ENCODE measurements around the gene SMU1.

Gene SMU1

DNA sequence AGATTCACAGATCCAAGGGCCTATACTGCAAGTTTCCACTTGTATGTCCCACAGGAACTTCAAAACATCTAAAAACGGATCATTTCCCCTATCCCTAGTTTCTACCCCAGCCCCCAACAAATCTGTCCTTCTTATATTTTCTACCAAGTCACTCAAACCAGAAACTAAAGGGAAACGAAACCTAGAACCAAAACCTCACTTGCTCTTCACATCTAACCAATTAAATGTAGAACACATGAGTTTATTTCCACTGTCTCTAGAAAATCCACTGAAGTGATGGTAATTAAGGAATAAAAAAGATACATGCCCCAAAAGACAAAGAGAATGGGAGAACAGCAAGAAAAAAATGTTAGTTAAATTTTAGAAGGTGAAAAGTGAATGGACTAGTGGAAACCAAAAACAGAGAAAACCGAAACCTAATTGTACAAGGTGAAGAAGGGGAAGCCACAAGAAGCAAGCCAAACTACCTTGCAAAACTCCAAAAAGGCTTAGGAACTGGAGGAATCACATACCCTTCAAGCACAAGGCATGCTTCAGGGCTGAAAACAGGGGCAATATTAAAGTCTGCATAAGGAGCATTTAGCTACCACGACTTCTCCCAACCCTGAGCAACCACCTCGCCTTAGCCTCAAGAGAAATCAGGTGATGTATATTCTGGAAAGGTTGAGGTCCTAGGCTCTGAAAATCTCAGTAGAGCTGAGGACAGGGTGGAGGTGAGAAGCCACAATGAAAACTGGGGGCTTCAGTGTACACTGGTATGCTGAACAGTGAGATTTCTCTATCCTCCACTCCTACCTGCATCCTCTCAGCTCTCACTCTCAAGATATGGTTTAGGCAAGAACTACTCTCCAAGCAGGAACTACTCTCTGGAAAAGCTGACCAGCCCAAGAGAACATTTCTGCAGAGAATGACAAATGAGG lies 11.1 kb downstream of the SMU1 start:
- no peak for ATAC-seq

DNA sequence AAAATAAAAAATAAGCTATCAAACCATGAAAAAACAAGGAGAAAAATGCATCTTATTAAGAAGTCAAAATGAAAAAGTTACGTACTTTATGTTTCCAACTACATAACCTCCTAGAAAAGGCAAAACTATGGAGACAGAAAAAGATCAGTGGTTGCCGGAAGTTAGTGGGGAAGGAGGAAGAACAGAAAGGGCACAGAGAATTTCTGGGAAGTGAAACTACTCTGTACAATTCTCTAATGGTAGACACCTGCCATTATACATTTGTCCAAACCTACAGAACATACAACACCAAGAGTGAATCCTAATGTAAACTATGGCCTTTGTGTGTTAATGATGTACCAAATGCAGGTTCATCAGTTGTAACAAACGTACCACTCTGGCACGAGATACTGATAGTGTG lies 25.3 kb downstream of the SMU1 start:
- no peak for ATAC-seq
- TF ChIP-seq BACH2 (CRISPR knock-in tag; IDR thresholded peaks at IDR 0.05; ENCODE audit: borderline replicate concordance) = no peak
- TF ChIP-seq CSDC2 (CRISPR knock-in tag; IDR thresholded peaks at IDR 0.05) = no peak
- TF ChIP-seq GLIS3 (CRISPR knock-in tag; IDR thresholded peaks at IDR 0.05) = no peak
- TF ChIP-seq ZNF70 (CRISPR knock-in tag; IDR thresholded peaks at IDR 0.05) = no peak
- TF ChIP-seq ISL1 (CRISPR knock-in tag; IDR thresholded peaks at IDR 0.05) = no peak
- TF ChIP-seq ZNF565 (CRISPR knock-in tag; conservative IDR thresholded peaks at IDR 0.05; ENCODE audit: low read depth) = no peak
- no peak for TF ChIP-seq ZC3H10 (CRISPR knock-in tag; IDR thresholded peaks at IDR 0.05)
- no peak for TF ChIP-seq ARNTL (CRISPR knock-in tag; IDR thresholded peaks at IDR 0.05; ENCODE audit: borderline replicate concordance, low read depth)
- TF ChIP-seq, protein P1, sequence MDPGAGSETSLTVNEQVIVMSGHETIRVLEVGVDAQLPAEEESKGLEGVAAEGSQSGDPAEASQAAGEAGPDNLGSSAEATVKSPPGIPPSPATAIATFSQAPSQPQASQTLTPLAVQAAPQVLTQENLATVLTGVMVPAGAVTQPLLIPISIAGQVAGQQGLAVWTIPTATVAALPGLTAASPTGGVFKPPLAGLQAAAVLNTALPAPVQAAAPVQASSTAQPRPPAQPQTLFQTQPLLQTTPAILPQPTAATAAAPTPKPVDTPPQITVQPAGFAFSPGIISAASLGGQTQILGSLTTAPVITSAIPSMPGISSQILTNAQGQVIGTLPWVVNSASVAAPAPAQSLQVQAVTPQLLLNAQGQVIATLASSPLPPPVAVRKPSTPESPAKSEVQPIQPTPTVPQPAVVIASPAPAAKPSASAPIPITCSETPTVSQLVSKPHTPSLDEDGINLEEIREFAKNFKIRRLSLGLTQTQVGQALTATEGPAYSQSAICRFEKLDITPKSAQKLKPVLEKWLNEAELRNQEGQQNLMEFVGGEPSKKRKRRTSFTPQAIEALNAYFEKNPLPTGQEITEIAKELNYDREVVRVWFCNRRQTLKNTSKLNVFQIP (CRISPR knock-in tag; IDR thresholded peaks at IDR 0.05; ENCODE audit: borderline replicate concordance, low read depth) = no peak
- TF ChIP-seq ZFP3 (CRISPR knock-in tag; IDR thresholded peaks at IDR 0.05) = no peak
- no peak for TF ChIP-seq TCF4 (CRISPR knock-in tag; IDR thresholded peaks at IDR 0.05; ENCODE audit: borderline replicate concordance)
- no peak for TF ChIP-seq OSR1 (CRISPR knock-in tag; IDR thresholded peaks at IDR 0.05)
- TF ChIP-seq, protein P2, sequence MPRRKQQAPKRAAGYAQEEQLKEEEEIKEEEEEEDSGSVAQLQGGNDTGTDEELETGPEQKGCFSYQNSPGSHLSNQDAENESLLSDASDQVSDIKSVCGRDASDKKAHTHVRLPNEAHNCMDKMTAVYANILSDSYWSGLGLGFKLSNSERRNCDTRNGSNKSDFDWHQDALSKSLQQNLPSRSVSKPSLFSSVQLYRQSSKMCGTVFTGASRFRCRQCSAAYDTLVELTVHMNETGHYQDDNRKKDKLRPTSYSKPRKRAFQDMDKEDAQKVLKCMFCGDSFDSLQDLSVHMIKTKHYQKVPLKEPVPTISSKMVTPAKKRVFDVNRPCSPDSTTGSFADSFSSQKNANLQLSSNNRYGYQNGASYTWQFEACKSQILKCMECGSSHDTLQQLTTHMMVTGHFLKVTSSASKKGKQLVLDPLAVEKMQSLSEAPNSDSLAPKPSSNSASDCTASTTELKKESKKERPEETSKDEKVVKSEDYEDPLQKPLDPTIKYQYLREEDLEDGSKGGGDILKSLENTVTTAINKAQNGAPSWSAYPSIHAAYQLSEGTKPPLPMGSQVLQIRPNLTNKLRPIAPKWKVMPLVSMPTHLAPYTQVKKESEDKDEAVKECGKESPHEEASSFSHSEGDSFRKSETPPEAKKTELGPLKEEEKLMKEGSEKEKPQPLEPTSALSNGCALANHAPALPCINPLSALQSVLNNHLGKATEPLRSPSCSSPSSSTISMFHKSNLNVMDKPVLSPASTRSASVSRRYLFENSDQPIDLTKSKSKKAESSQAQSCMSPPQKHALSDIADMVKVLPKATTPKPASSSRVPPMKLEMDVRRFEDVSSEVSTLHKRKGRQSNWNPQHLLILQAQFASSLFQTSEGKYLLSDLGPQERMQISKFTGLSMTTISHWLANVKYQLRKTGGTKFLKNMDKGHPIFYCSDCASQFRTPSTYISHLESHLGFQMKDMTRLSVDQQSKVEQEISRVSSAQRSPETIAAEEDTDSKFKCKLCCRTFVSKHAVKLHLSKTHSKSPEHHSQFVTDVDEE (CRISPR knock-in tag; IDR thresholded peaks at IDR 0.05) = no peak
- TF ChIP-seq, protein P3, sequence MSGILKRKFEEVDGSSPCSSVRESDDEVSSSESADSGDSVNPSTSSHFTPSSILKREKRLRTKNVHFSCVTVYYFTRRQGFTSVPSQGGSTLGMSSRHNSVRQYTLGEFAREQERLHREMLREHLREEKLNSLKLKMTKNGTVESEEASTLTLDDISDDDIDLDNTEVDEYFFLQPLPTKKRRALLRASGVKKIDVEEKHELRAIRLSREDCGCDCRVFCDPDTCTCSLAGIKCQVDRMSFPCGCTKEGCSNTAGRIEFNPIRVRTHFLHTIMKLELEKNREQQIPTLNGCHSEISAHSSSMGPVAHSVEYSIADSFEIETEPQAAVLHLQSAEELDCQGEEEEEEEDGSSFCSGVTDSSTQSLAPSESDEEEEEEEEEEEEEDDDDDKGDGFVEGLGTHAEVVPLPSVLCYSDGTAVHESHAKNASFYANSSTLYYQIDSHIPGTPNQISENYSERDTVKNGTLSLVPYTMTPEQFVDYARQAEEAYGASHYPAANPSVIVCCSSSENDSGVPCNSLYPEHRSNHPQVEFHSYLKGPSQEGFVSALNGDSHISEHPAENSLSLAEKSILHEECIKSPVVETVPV (CRISPR knock-in tag; IDR thresholded peaks at IDR 0.05) = no peak
- TF ChIP-seq ZFP30 (CRISPR knock-in tag; IDR thresholded peaks at IDR 0.05) = no peak
- TF ChIP-seq ESRRG (CRISPR knock-in tag; IDR thresholded peaks at IDR 0.05) = no peak
- no peak for TF ChIP-seq PPARA (CRISPR knock-in tag; IDR thresholded peaks at IDR 0.05; ENCODE audit: borderline replicate concordance)
- TF ChIP-seq TOX (CRISPR knock-in tag; IDR thresholded peaks at IDR 0.05; ENCODE audit: borderline replicate concordance) = no peak

More for the DNA sequence above, 11.1 kb downstream of the SMU1 start:
- TF ChIP-seq ZFP3 (CRISPR knock-in tag; IDR thresholded peaks at IDR 0.05) = no peak
- TF ChIP-seq ZFP30 (CRISPR knock-in tag; IDR thresholded peaks at IDR 0.05) = no peak
- no peak for TF ChIP-seq OSR1 (CRISPR knock-in tag; IDR thresholded peaks at IDR 0.05)
- TF ChIP-seq, protein P4, sequence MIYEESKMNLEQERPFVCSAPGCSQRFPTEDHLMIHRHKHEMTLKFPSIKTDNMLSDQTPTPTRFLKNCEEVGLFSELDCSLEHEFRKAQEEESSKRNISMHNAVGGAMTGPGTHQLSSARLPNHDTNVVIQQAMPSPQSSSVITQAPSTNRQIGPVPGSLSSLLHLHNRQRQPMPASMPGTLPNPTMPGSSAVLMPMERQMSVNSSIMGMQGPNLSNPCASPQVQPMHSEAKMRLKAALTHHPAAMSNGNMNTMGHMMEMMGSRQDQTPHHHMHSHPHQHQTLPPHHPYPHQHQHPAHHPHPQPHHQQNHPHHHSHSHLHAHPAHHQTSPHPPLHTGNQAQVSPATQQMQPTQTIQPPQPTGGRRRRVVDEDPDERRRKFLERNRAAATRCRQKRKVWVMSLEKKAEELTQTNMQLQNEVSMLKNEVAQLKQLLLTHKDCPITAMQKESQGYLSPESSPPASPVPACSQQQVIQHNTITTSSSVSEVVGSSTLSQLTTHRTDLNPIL (CRISPR knock-in tag; IDR thresholded peaks at IDR 0.05; ENCODE audit: low read depth) = no peak
- TF ChIP-seq, protein P1 (CRISPR knock-in tag; IDR thresholded peaks at IDR 0.05; ENCODE audit: borderline replicate concordance, low read depth) = no peak
- TF ChIP-seq RARB (CRISPR knock-in tag; IDR thresholded peaks at IDR 0.05) = no peak
- TF ChIP-seq, protein P2 (CRISPR knock-in tag; IDR thresholded peaks at IDR 0.05) = no peak
- no peak for TF ChIP-seq ZNF8 (CRISPR knock-in tag; IDR thresholded peaks at IDR 0.05)
- TF ChIP-seq SNAI2 (CRISPR knock-in tag; IDR thresholded peaks at IDR 0.05) = no peak
- TF ChIP-seq, protein P3 (CRISPR knock-in tag; IDR thresholded peaks at IDR 0.05) = no peak
- no peak for TF ChIP-seq ESRRG (CRISPR knock-in tag; IDR thresholded peaks at IDR 0.05)
